ENCODE results near the gene NF1.

- TF ChIP-seq, protein P1, sequence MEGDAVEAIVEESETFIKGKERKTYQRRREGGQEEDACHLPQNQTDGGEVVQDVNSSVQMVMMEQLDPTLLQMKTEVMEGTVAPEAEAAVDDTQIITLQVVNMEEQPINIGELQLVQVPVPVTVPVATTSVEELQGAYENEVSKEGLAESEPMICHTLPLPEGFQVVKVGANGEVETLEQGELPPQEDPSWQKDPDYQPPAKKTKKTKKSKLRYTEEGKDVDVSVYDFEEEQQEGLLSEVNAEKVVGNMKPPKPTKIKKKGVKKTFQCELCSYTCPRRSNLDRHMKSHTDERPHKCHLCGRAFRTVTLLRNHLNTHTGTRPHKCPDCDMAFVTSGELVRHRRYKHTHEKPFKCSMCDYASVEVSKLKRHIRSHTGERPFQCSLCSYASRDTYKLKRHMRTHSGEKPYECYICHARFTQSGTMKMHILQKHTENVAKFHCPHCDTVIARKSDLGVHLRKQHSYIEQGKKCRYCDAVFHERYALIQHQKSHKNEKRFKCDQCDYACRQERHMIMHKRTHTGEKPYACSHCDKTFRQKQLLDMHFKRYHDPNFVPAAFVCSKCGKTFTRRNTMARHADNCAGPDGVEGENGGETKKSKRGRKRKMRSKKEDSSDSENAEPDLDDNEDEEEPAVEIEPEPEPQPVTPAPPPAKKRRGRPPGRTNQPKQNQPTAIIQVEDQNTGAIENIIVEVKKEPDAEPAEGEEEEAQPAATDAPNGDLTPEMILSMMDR (IDR thresholded peaks at IDR 0.05): no peak
- no peak for TF ChIP-seq POLR2A (IDR thresholded peaks at IDR 0.05)
Observed at GRCh38 chr17:31321966-31322365, 227.2 kb downstream of the NF1 start.

Data from heart left ventricle (tissue), 13 donors.